K562 (cell line): ENCODE data around the gene NFAM1. TPM values are rescaled to one million over a fixed set of nuclear protein-coding genes. Genes with fewer than 3 reads are reported as not detected.

Experiments used
- ATAC-seq: fragments of 200-7000 bp; cut with Tn5 transposase; 3 replicates; pipeline ENCODE4 v1.9.1; 2020; ENCODE audit warnings: moderate library complexity
- BruUV-seq: library from RNA; stranded (reverse); fragments of 400-500 nt; replicated peaks from 2 replicates; lab custom pipeline; 2021; lab: Mats Ljungman, UMichigan
- CTCF ChIA-PET: fragments of 300-600 bp; formaldehyde crosslinking; extraction: SDS; loops from one replicate; lab custom pipeline; 2021; ENCODE audit warnings: low intra/inter-chr PET ratio; lab: Yijun Ruan, JAX
- POLR2A ChIA-PET: fragments of 300-600, 350-650 bp; sonication (Branson Sonifier 250); formaldehyde crosslinking; extraction: SDS; loops from one replicate; lab custom pipeline; 2021; ENCODE audit warnings: antibody characterized with exemption, inconsistent platforms; lab: Yijun Ruan, JAX
- DNase-seq, 4 experiments: peaks; one replicate each; pipeline versions ENCODE4 v3.0.0 to v3.0.0-alpha.2; 2011 to 2018; ENCODE audit warnings: low spot score in 3 of 4, mixed read lengths in 3 of 4; ENCODE audit errors: extremely low read depth in 1 of 4
- FAIRE-seq: peaks from 2 replicates; lab custom pipeline; 2011; peaks lifted over from hg19 to GRCh38; lab: Jason Lieb, UNC
- H2AFZ ChIP-seq: 2 replicates; pipeline ENCODE4 v1.6.0; 2011; ENCODE audit warnings: low read depth, low read length, control low read depth, inconsistent platforms
- H3K27ac ChIP-seq: fragments of 200-600 bp; 3 replicates; pipeline ENCODE4 v1.8.0; 2011; ENCODE audit warnings: low read depth, mild to moderate bottlenecking, control low read depth, inconsistent platforms, low read length, moderate library complexity, mixed read lengths; ENCODE audit errors: extremely low read depth
- H3K27me3 ChIP-seq, 2 experiments: fragments of 300-600 bp in 1 of 2; 2 replicates in 1 of 2; 3 replicates in 1 of 2; pipeline versions ENCODE4 v1.6.0 to v1.8.0; 2011; ENCODE audit warnings: inconsistent platforms in 2 of 2, low read length in 2 of 2, mild to moderate bottlenecking in 1 of 2, mixed read lengths in 1 of 2, moderate library complexity in 1 of 2; ENCODE audit not compliant: control insufficient read depth in 2 of 2, insufficient read depth in 2 of 2
- H3K36me3 ChIP-seq: fragments of 300-600 bp; 3 replicates; pipeline ENCODE4 v1.8.0; 2011; ENCODE audit warnings: mild to moderate bottlenecking, low read length, inconsistent platforms; ENCODE audit not compliant: control insufficient read depth, insufficient read depth
- H3K4me1 ChIP-seq, 2 experiments: fragments of 200-600 bp in 1 of 2; replicated peaks in 1 of 2; 2 replicates in 1 of 2; 3 replicates in 1 of 2; pipeline versions ENCODE4 v1.5.1 to v1.8.0; 2011; ENCODE audit warnings: inconsistent platforms in 2 of 2, low read length in 2 of 2, mild to moderate bottlenecking in 1 of 2, mixed read lengths in 1 of 2, moderate library complexity in 1 of 2; ENCODE audit not compliant: control insufficient read depth in 2 of 2, insufficient read depth in 2 of 2
- H3K4me2 ChIP-seq: 2 replicates; pipeline ENCODE4 v1.6.1; 2011; ENCODE audit warnings: low read length, control low read depth, inconsistent platforms, mixed read lengths; ENCODE audit not compliant: insufficient read depth
- H3K4me3 ChIP-seq: fragments of 200-600 bp; sonication (generic), shearing (Covaris generic); 2 replicates; pipeline ENCODE4 v1.5.1; 2016; ENCODE audit warnings: control low read depth, inconsistent platforms
- H3K79me2 ChIP-seq: fragments of 200-600 bp; 3 replicates; pipeline ENCODE4 v1.8.0; 2011; ENCODE audit warnings: low read length, inconsistent platforms; ENCODE audit not compliant: control insufficient read depth, insufficient read depth
- H3K9ac ChIP-seq, 2 experiments: 2 replicates each; pipeline versions ENCODE4 v1.6.0 to v1.6.1; 2011; ENCODE audit warnings: low read depth in 2 of 2, low read length in 2 of 2, control low read depth in 1 of 2, inconsistent platforms in 1 of 2, mild to moderate bottlenecking in 1 of 2, mixed read lengths in 1 of 2; ENCODE audit not compliant: insufficient read depth in 1 of 2
- H3K9me1 ChIP-seq: one replicate; pipeline ENCODE4 v1.6.0; 2011; ENCODE audit warnings: inconsistent platforms, mild to moderate bottlenecking, low read length, moderate library complexity; ENCODE audit not compliant: control insufficient read depth, insufficient read depth
- H3K9me3 ChIP-seq: replicated peaks from 2 replicates; pipeline ENCODE4 v1.5.1; 2011; ENCODE audit warnings: low read depth, low read length, inconsistent platforms; ENCODE audit not compliant: control insufficient read depth, insufficient read depth
- H4K20me1 ChIP-seq: replicated peaks from 2 replicates; pipeline ENCODE4 v1.6.1; 2011; ENCODE audit warnings: low read length, inconsistent platforms, mixed read lengths; ENCODE audit not compliant: control insufficient read depth, insufficient read depth
- C11orf30 ChIP-seq: fragments of 450-650 bp; IDR thresholded peaks from 2 replicates; pipeline ENCODE4 v1.6.1; 2016; ENCODE audit warnings: low read depth, mild to moderate bottlenecking
- PCBP2 ChIP-seq: fragments of 200-400 bp; formaldehyde crosslinking; IDR thresholded peaks from 2 replicates; pipeline ENCODE4 v1.6.1; 2018; ENCODE audit warnings: low read length, low read depth, mild to moderate bottlenecking, moderate library complexity; ENCODE audit not compliant: poor library complexity, severe bottlenecking
- RBM15 ChIP-seq: fragments of 200-400 bp; formaldehyde crosslinking; IDR thresholded peaks from 2 replicates; pipeline ENCODE4 v1.6.1; 2018; ENCODE audit warnings: mild to moderate bottlenecking, low read length, moderate library complexity; ENCODE audit not compliant: insufficient read depth
- RFX5 ChIP-seq: IDR thresholded peaks from 2 replicates; pipeline ENCODE4 v1.6.1; 2011; ENCODE audit warnings: low read depth, mild to moderate bottlenecking, improper control_type of control experiment, low read length
- ZC3H4 ChIP-seq: sonication (generic); formaldehyde crosslinking; IDR thresholded peaks from 2 replicates; pipeline ENCODE4 v1.9.0; 2021; ENCODE audit warnings: missing genetic modification reagents, borderline replicate concordance
- ZNF316 ChIP-seq: fragments of 450-650 bp; IDR thresholded peaks from 2 replicates; pipeline ENCODE4 v1.6.1; 2016
- ZNF77 ChIP-seq: fragments of 250-450 bp; sonication (Bioruptor Pico); IDR thresholded peaks from 2 replicates; pipeline ENCODE4 v1.5.0; 2020
- ZZZ3 ChIP-seq: fragments of 450-650 bp; IDR thresholded peaks from 2 replicates; pipeline ENCODE4 v1.6.1; 2016; ENCODE audit warnings: antibody characterized with exemption, mild to moderate bottlenecking, moderate library complexity
- whole genome bisulfite sequencing: fragments of 100-300 bp; shearing (Covaris generic); methylation state at CpG from one replicate; pipeline ENCODE4 v1.1.6; 2016; ENCODE audit warnings: low coverage, mixed read lengths; ENCODE audit not compliant: insufficient coverage; ENCODE audit errors: missing lambda C conversion rate; 5-methylcytosine and 5-hydroxymethylcytosine counted together
- in situ Hi-C: fragments of 300-500 bp; cut with MboI; formaldehyde crosslinking; loops from 4 replicates; pipeline ENCODE4 v1.15.0; 2018; ENCODE audit warnings: inconsistent platforms, mixed read lengths
- intact Hi-C: fragments of 100-400 bp; cut with micrococcal nuclease; formaldehyde crosslinking; loops from 2 replicates; pipeline ENCODE4 v1.14.2; 2022
- polyA plus RNA-seq, 8 experiments: library from polyadenylated mRNA; depleted of rRNA in 4 of 8; stranded (reverse) in 5 of 8; unstranded in 3 of 8; fragments of >200 nt; fragmentation: Nextera tagmentation in 2 of 8; fragmentation: Illumina TruSeq in 1 of 8; extraction: Ambion mirVana in 2 of 8; extraction: Trizol in 1 of 8; gene quantifications; 2 replicates each; pipeline versions ENCODE4 v1.2.1 to v1.2.3, GENCODE V29; 2011 to 2014; ENCODE audit warnings: inconsistent platforms in 1 of 8, missing spikeins in 1 of 8
- total RNA-seq, 7 experiments: library from RNA; depleted of rRNA in 6 of 7; stranded (reverse); fragments of >200 nt in 6 of 7; fragmentation: Illumina TruSeq in 2 of 7; extraction: Trizol in 2 of 7; gene quantifications; 2 replicates each; pipeline versions ENCODE4 v1.2.1 to v1.2.3, GENCODE V29; 2011 to 2021; ENCODE audit warnings: low replicate concordance in 1 of 7
- TF ChIP-seq, protein P1 (sequence below): fragments of 150-350 bp; IDR thresholded peaks from 2 replicates; pipeline ENCODE4 v1.6.1; 2014; ENCODE audit warnings: low read depth, mild to moderate bottlenecking, low read length, borderline replicate concordance

Gene NFAM1
- total and polyA plus RNA-seq, 9 of the 15 experiments (the other 6 are each of a cell fraction or from before 2014, with no cell fraction given): 0.01 to 0.18 (median 0.03) TPM; not detected in 5

DNA sequence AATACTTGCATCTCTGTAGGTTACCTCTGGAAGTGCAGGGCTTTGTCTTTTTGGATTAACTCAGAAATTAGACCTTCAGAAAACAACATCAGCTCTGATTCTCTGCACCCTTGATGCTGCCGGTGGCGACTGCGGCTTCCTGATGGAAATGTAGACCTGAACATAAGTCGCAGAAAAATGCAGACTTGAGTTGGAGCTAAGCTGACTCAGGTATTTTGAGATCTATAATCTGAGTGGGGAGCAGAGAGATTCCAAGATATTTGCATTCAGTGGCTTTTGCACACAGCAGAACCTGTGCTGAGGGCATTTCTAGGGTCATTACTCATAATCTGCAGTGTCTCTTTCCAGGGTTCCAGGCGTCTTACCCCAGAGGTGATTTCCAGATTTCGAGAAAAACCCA, 18.7 kb upstream of the NFAM1 start:
- Histone ChIP-seq H3K4me3 (no peak overlapping the region), H3K4me2 (no peak overlapping the region), H3K36me3 (no peaks in the 10 kb centered on the region), H3K4me1 (peaks cover 0 to 4% of the 10 kb centered on the region in 2 experiments; a peak in 3 of 5 replicates)
- no peak for DNase-seq
- in situ Hi-C loops: no loop called here
- no peak for ATAC-seq
- TF ChIP-seq RFX5: no peak
- TF ChIP-seq ZNF77 (CRISPR knock-in tag): no peak
- TF ChIP-seq ZC3H4 (CRISPR knock-in tag): no peak
- no peak for TF ChIP-seq RBM15
- TF ChIP-seq ZZZ3: no peak
- TF ChIP-seq, protein P1, sequence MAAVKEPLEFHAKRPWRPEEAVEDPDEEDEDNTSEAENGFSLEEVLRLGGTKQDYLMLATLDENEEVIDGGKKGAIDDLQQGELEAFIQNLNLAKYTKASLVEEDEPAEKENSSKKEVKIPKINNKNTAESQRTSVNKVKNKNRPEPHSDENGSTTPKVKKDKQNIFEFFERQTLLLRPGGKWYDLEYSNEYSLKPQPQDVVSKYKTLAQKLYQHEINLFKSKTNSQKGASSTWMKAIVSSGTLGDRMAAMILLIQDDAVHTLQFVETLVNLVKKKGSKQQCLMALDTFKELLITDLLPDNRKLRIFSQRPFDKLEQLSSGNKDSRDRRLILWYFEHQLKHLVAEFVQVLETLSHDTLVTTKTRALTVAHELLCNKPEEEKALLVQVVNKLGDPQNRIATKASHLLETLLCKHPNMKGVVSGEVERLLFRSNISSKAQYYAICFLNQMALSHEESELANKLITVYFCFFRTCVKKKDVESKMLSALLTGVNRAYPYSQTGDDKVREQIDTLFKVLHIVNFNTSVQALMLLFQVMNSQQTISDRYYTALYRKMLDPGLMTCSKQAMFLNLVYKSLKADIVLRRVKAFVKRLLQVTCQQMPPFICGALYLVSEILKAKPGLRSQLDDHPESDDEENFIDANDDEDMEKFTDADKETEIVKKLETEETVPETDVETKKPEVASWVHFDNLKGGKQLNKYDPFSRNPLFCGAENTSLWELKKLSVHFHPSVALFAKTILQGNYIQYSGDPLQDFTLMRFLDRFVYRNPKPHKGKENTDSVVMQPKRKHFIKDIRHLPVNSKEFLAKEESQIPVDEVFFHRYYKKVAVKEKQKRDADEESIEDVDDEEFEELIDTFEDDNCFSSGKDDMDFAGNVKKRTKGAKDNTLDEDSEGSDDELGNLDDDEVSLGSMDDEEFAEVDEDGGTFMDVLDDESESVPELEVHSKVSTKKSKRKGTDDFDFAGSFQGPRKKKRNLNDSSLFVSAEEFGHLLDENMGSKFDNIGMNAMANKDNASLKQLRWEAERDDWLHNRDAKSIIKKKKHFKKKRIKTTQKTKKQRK: no peak
- TF ChIP-seq PCBP2: no peak
- peak; percentile 9; the same call in 1 of the 2 replicates for TF ChIP-seq ZNF316
- peak; percentile 21; the same call in 1 of the 2 replicates for TF ChIP-seq C11orf30
- TF ChIP-seq, all 486 proteins: peak for 2
- Histone ChIP-seq H3K9me3 (no peaks in the 10 kb centered on the region), H3K27me3 (peaks cover 0 to 6% of the 10 kb centered on the region in 2 experiments; a peak in 2 of 5 replicates), H3K27ac (no peak overlapping the region), H4K20me1 (no peaks in the 10 kb centered on the region), H2AFZ (no peak overlapping the region), H3K79me2 (no peaks in the 10 kb centered on the region), H3K9ac (no peak overlapping the region), H3K9me1 (no peaks in the 10 kb centered on the region)
- BruUV-seq: no TSS peak
- WGBS: 27% methylated on average over 5 of the region's 6 CpGs
- intact Hi-C loops: no loop called here
- no peak for FAIRE-seq
- ChIA-PET CTCF (no interaction called here), POLR2A (interaction anchor here (0.6 kb wide), 1 partner anchor 146 kb away, joined by 3 read pairs; no protein-coding TSS in a partner anchor)
